ENCODE results near the gene ATF4. TPM values are rescaled to one million over a fixed set of nuclear protein-coding genes. Genes with fewer than 3 reads are reported as not detected.

Gene ATF4
- total RNA-seq, 4 donors from 2014 or later: 258 to 714 (median 610) TPM

DNA sequence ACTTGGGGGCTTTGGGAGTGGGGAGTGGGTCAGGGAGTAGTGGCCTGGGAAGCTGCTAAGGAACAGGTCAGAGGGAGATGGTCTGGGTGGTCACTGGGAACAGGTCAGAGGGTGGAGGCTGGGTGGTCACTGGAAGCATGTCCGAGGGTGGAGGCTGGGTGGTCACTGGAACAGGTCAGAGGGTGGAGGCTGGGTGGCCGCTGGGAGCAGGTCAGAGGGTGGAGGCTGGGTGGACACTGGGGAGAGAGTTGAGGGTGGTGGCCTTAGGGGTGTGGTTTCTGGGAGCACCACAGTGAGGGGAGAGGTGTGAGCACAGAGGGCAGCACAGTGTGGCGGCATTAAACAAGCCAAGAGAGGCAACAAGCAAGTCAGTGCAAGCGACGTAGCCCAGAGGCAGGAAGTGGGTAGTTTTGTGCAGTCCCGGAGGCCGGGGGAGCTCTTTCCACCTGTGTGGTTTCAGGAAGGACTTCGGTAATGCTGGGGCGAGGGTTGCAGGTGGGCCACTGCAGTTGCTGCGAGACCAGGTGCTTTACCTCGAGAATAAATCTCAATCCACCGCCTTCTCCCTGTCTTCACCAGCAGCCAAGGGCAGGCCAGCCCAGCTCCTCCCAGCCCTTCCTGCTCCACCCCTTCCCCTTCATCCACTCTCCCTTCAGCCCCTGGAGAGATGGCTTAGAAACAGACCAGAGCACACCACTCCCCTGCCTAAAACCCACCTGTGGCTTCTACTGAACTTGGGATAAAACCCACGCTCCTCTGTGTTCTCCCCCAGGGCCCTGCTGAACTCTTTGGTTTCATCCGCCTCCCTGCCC lies 47.0 kb downstream of the ATF4 start:
- ATAC-seq (ENCODE audit: low FRiP score) (no peak), DNase-seq (ENCODE audit: low spot score) (no peak)
- TF ChIP-seq, protein P1, sequence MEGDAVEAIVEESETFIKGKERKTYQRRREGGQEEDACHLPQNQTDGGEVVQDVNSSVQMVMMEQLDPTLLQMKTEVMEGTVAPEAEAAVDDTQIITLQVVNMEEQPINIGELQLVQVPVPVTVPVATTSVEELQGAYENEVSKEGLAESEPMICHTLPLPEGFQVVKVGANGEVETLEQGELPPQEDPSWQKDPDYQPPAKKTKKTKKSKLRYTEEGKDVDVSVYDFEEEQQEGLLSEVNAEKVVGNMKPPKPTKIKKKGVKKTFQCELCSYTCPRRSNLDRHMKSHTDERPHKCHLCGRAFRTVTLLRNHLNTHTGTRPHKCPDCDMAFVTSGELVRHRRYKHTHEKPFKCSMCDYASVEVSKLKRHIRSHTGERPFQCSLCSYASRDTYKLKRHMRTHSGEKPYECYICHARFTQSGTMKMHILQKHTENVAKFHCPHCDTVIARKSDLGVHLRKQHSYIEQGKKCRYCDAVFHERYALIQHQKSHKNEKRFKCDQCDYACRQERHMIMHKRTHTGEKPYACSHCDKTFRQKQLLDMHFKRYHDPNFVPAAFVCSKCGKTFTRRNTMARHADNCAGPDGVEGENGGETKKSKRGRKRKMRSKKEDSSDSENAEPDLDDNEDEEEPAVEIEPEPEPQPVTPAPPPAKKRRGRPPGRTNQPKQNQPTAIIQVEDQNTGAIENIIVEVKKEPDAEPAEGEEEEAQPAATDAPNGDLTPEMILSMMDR (IDR thresholded peaks at IDR 0.05): no peak

DNA sequence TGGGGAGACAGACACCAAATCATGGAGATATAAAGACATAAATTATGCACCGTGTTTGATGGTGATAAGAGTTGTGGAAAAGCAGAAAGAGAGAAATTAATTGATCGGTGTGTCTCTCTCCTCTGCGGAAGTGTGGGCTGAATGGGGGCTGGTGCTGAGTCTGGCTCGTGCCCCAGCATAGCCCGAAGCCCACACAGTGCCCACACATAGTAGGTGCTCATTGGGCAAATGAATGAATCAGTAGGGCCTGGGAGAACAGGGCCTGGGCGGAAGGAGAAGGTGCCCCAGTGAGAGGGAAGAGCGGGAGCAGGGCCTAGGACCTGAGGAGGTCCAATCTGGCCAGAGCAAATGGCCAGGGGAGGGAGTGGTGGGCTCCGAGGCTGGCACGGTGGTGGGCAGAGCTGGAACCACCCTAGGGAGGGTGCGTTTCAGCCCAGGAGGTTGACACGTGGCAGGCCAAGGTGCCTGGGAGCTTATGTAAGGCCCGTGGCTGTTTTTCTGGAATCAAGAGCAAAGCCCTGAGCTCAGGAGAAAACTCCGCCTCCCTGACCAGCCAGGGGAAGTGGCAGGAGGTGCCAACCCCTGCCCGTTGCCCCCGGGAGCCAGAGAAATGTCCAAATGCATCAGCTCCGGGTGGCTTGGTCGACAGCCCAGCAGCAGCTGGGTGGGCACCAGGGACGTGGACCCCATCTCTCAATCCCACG lies 48.1 kb downstream of the ATF4 start:
- DNase-seq (ENCODE audit: low spot score) (no peak), ATAC-seq (ENCODE audit: low FRiP score) (no peak)
- TF ChIP-seq, protein P1 (IDR thresholded peaks at IDR 0.05): no peak

DNA sequence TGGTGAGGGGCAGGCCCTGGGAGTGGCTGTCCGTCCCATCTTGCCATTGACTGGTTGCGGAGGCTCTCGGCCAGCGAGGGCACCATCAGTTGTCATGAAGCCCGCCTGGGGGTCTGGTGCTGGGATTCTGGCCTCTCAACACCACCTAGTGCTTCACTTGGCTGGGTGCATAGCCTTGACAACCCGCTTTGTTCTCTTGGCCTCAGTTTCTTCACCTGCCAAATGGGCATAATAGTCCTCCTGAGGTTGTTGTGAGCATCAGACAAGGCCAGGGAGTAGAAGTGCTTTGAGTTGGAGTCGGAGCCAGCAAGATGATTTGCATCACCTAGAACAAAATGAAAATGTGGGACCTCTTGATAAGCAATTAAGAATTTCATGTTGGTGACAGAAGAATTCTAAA lies 48.7 kb downstream of the ATF4 start:
- DNase-seq (ENCODE audit: low spot score): no peak
- TF ChIP-seq, protein P1 (IDR thresholded peaks at IDR 0.05): no peak
- no peak for ATAC-seq (ENCODE audit: low FRiP score)

DNA sequence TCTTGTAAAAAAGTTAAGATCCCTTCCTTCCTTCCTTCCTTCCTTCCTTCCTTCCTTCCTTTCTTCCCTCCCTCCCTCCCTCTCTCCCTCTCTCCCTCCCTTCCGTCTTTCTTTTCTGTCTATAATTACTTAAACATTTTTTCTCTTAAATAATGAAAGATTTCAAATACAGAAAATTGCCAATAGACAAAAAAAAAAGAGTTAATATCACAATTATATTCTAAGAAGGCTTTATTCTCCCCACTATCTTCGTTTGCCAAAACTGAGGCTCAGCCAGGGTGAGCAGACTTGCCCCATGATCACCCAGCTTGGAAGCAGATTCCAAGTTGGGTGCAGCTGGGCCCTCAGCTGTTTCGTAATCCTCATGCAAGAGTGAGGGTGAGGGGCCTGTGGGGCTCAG lies 49.9 kb downstream of the ATF4 start:
- TF ChIP-seq, protein P1 (IDR thresholded peaks at IDR 0.05): no peak
- ATAC-seq (ENCODE audit: low FRiP score) (no peak), DNase-seq (ENCODE audit: low spot score) (no peak)

DNA sequence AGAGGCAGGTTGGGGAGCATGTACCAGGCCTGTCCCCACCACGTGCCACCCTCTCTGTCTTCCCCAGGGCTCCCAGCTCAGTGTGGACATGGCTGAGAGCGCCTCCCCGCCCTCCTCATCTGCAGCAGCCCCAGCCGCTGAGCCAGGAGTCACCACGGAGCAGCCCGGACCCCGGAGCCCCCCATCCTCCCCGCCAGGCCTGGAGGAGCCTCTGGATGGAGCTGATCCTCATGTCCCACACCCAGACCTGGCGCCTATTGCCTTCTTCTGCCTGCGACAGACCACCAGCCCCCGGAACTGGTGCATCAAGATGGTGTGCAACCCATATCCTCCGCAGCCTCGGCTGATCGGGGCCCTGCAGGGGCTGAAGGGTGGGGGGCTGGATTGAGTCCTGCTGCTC lies 50.3 kb downstream of the ATF4 start, which contains the start of gene CACNA1I:
TSS of gene CACNA1I (plus strand) at position 89 of the 400 bp plus-strand sequence. CDS start at position 89, 0 bp downstream.
- DNase-seq (ENCODE audit: low spot score) (no peak), ATAC-seq (ENCODE audit: low FRiP score) (no peak)
- TF ChIP-seq, protein P1 (IDR thresholded peaks at IDR 0.05): no peak

DNA sequence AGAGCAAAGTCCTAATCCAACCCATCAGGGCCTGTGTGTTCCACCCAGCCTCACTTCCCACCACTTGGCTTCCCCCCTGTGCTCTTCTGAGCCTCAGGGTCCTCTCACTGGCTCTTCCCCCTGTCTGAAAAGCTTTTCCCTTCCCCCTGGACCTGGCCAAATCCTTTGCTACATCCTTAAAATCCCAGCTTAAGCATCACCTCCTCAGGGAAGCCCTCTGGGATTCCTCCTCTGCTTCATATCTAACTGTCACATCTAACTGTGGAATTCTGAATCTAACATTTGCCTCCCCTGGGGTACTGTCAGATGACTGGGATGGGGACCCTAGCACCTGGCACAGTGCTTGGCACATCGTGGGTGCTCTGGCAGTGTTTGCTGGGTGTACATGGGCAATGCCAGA lies 51.2 kb downstream of the ATF4 start:
- TF ChIP-seq, protein P1 (IDR thresholded peaks at IDR 0.05): no peak
- ATAC-seq (ENCODE audit: low FRiP score) (no peak), DNase-seq (ENCODE audit: low spot score) (no peak)

Other genes starting within 250 kb of the ATF4 start
- gene RPL3, start 200.9 kb upstream of the ATF4 start, total RNA-seq: 1,000 to 10,000 TPM; 1,543 to 2,117 (median 1,973) TPM
- 10 to 100 TPM in 2 of 4 donors, 1 to 10 TPM in 2; 4.4 to 11.0 (median 9.9) TPM for gene SYNGR1, start 170.6 kb upstream of the ATF4 start, total RNA-seq
- gene TAB1, start 120.8 kb upstream of the ATF4 start, total RNA-seq: 10 to 100 TPM in 3 of 4 donors, 1 to 10 TPM in 1; 7.6 to 14.5 (median 11.1) TPM
- gene MGAT3, start 63.5 kb upstream of the ATF4 start, total RNA-seq: 10 to 100 TPM in 2 of 4 donors, 1 to 10 TPM in 2; 4.1 to 23.5 (median 9.9) TPM
- 10 to 100 TPM; 23.6 to 46.0 (median 32.4) TPM for gene MIEF1, start 18.3 kb upstream of the ATF4 start, total RNA-seq
- gene RPS19BP1, start 12.2 kb downstream of the ATF4 start, total RNA-seq: 100 to 1,000 TPM; 103 to 157 (median 133) TPM
- gene CACNA1I, start 50.2 kb downstream of the ATF4 start, total RNA-seq: under 1 TPM; 0.09 to 0.38 (median 0.26) TPM